ENCODE results near the gene ZNF507.

Gene ZNF507

GRCh38 chr19:32309711-32310390 lies 35.6 kb upstream of the ZNF507 start:
- TF ChIP-seq CTCF (IDR thresholded peaks at IDR 0.05; ENCODE audit: control insufficient read depth, extremely low read depth, insufficient read depth): no peak
- H3K4me3 ChIP-seq (ENCODE audit: low read depth, low read length): no peak overlapping the region
- DNase-seq (ENCODE audit: low read depth): no peak

- no peak overlapping the region for H3K4me3 ChIP-seq (ENCODE audit: low read depth, low read length)
- no peak for TF ChIP-seq CTCF (IDR thresholded peaks at IDR 0.05; ENCODE audit: control insufficient read depth, extremely low read depth, insufficient read depth)
- DNase-seq (ENCODE audit: low read depth): no peak
These were observed 34.0 kb upstream of the ZNF507 start for GRCh38 chr19:32311371-32311770.

DNA sequence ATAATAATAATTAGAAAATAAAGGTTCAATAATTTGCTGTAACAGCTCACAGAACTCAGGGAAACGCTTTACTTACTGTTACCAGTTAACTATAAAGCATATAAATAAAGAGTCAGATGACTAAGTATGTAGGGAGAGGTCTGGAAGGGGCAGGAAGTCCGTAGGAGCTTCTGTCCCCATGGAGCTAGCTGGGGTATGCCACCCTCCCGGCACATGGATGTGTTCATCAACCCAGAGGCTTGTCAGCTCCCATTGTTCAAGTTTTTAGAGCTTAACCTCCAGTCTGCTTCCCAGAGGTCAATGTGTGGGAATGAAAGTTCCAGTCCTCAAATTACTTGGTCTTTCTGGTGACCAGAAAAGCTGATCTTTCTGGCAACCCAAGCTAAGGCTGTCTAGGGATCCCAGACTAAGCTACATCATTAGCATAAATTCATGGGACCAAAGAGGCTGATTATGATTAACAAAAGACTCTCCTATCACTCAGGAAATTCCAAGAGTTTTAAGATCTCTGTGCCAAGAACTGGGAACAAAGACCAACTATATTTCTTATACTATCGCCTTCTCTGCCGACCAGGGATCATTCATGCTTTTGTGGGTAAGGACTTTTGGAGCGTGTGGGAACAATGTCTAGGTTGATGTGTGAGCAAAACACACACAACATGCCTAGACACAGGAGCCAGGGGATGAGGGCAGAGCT lies 31.7 kb upstream of the ZNF507 start:
- H3K4me3 ChIP-seq (ENCODE audit: low read depth, low read length): no peak overlapping the region
- TF ChIP-seq CTCF (IDR thresholded peaks at IDR 0.05; ENCODE audit: control insufficient read depth, extremely low read depth, insufficient read depth): no peak
- no peak for DNase-seq (ENCODE audit: low read depth)

DNA sequence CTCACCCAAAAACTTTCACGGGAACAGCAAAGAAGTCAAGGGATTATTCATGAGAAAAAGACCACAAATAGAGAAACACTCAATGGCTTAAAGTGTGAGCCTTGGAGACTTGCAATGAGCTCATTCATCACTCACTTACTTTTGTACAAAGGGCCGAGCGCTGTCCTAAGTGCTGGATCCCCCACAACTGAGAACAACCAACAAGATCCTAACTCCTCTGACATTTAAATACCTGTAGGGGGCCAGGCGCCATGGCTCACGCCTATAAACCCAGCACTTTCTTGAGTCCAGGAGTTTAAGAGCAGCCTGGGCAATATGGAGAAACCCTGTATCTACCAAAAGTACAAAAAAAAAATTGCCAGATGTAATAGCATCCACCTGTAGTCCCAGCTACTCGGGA lies 29.4 kb upstream of the ZNF507 start:
- no peak for DNase-seq (ENCODE audit: low read depth)
- no peak for TF ChIP-seq CTCF (IDR thresholded peaks at IDR 0.05; ENCODE audit: control insufficient read depth, extremely low read depth, insufficient read depth)
- H3K4me3 ChIP-seq (ENCODE audit: low read depth, low read length): no peak overlapping the region

GRCh38 chr19:32317086-32317485 lies 28.3 kb upstream of the ZNF507 start:
- no peak overlapping the region for H3K4me3 ChIP-seq (ENCODE audit: low read depth, low read length)
- no peak for DNase-seq (ENCODE audit: low read depth)
- TF ChIP-seq CTCF (IDR thresholded peaks at IDR 0.05; ENCODE audit: control insufficient read depth, extremely low read depth, insufficient read depth): no peak

- peak; percentile 59 for TF ChIP-seq CTCF (IDR thresholded peaks at IDR 0.05; ENCODE audit: control insufficient read depth, extremely low read depth, insufficient read depth)
These were observed 26.4 kb upstream of the ZNF507 start for GRCh38 chr19:32318884-32319520.

More at GRCh38 chr19:32318884-32319520, 26.4 kb upstream of the ZNF507 start:
- no peak for DNase-seq (ENCODE audit: low read depth)
- H3K4me3 ChIP-seq (ENCODE audit: low read depth, low read length): no peak overlapping the region

All from LNCaP clone FGC (cell line).